Adipose tissue (tissue), 3 donors: Measurements from ENCODE around the gene CASP10. TPM values are rescaled to one million over a fixed set of nuclear protein-coding genes. Genes with fewer than 3 reads are reported as not detected.
"Not testable (repeated sequence)": the region's sequence is repeated elsewhere in the genome, so short reads cannot be mapped to it uniquely, and the experiment has no call there.

Experiments
- H3K27ac ChIP-seq: one replicate; pipeline ENCODE4 v1.5.1; 2013; ENCODE audit warnings: low read depth, low read length
- WGBS, 3 donors: extraction: QIAGEN DNeasy Blood & Tissue Kit; methylation state at CpG; one replicate each; pipeline ENCODE4 v1.1.7; 2013; 5-methylcytosine and 5-hydroxymethylcytosine counted together
- polyA plus RNA-seq, 3 donors: library from polyadenylated mRNA; stranded (reverse); fragments of 200-250 nt; gene quantifications; one replicate each; pipeline ENCODE4 v1.2.3, GENCODE V29; 2013
- donor health status: healthy with polysubstance abuse.
- donor health status: Bipolar disorder and iron deficiency.
- donor health status: healthy.

The CASP10 gene
- polyA plus RNA-seq, result 1 to 10 TPM; 2.3 to 4.8 (median 3.6) TPM

- 21 to 37% (median 23%) methylated on average over 11 of the region's 11 CpGs for WGBS, 3 donors
- no peak within 1 kb of the TSS for H3K27ac ChIP-seq
Measured at GRCh38 chr2:201182650-201183364, at the start of gene CASP10. CASP10 (plus strand) TSS chr2:201183141; CDS start chr2:201185778, 2,637 bp downstream.

GRCh38 chr2:201135386-201135785, 47.6 kb upstream of the CASP10 start:
- H3K27ac ChIP-seq, result no peak overlapping the region
- 74 to 83% (median 79%) methylated on average over 4 of the region's 4 CpGs for WGBS, 3 donors

- H3K27ac ChIP-seq, result no peak overlapping the region
- WGBS, 3 donors, result 44 to 88% (median 68%) methylated on average over 3 of the region's 3 CpGs
Measured at GRCh38 chr2:201136889-201137321, 46.0 kb upstream of the CASP10 start.

- no peak overlapping the region for H3K27ac ChIP-seq
- 90 to 97% (median 96%) methylated on average over 27 to 28 of the region's 28 CpGs for WGBS, 3 donors
Measured at GRCh38 chr2:201137505-201138400, 45.2 kb upstream of the CASP10 start.

GRCh38 chr2:201138401-201138970, 44.5 kb upstream of the CASP10 start:
- 93 to 95% (median 95%) methylated on average over 15 of the region's 15 CpGs for WGBS, 3 donors
- no peak overlapping the region for H3K27ac ChIP-seq

GRCh38 chr2:201138986-201139781, 43.8 kb upstream of the CASP10 start:
- H3K27ac ChIP-seq, result not testable (repeated sequence)
- 59 to 75% (median 68%) methylated on average over 12 to 14 of the region's 14 CpGs for WGBS, 3 donors

GRCh38 chr2:201139836-201140604, 42.9 kb upstream of the CASP10 start:
- 77 to 85% (median 82%) methylated on average over 34 of the region's 34 CpGs for WGBS, 3 donors
- H3K27ac ChIP-seq, result no peak overlapping the region

GRCh38 chr2:201144101-201145051, 38.6 kb upstream of the CASP10 start:
- H3K27ac ChIP-seq, result no peak overlapping the region
- 50 to 90% (median 86%) methylated on average over 5 of the region's 5 CpGs for WGBS, 3 donors

GRCh38 chr2:201148434-201148990, 34.4 kb upstream of the CASP10 start:
- 26 to 94% (median 89%) methylated on average over 1 of the region's 1 CpG for WGBS, 3 donors
- peak overlapping the region; percentile 72 for H3K27ac ChIP-seq

- 95 to 98% (median 96%) methylated on average over 2 of the region's 2 CpGs for WGBS, 3 donors
Measured at GRCh38 chr2:201149064-201149820, 33.7 kb upstream of the CASP10 start.

GRCh38 chr2:201149821-201150165, 33.1 kb upstream of the CASP10 start:
- 93 to 99% (median 98%) methylated on average over 8 of the region's 8 CpGs for WGBS, 3 donors
- not testable (repeated sequence) for H3K27ac ChIP-seq

More at GRCh38 chr2:201149064-201149820, 33.7 kb upstream of the CASP10 start:
- no peak overlapping the region for H3K27ac ChIP-seq

GRCh38 chr2:201150454-201151020, 32.4 kb upstream of the CASP10 start:
- WGBS, 3 donors, result 88 to 95% (median 92%) methylated on average over 3 of the region's 3 CpGs
- H3K27ac ChIP-seq, result no peak overlapping the region

GRCh38 chr2:201151127-201151981, 31.6 kb upstream of the CASP10 start:
- 45 to 72% (median 46%) methylated on average over 8 of the region's 8 CpGs for WGBS, 3 donors

GRCh38 chr2:201152517-201152916, 30.4 kb upstream of the CASP10 start:
- no peak overlapping the region for H3K27ac ChIP-seq
- WGBS, 3 donors, result 96 to 100% (median 100%) methylated on average over 1 of the region's 1 CpG

More at GRCh38 chr2:201151127-201151981, 31.6 kb upstream of the CASP10 start:
- no peak overlapping the region for H3K27ac ChIP-seq
